PC-3 (cell line): ENCODE measurements around the gene UNC5B.

ENCODE experiments used
- EZH2 ChIP-seq: fragments of 300-600 bp; sonication (generic); IDR thresholded peaks from one replicate; pipeline ENCODE4 v1.6.1; 2017; ENCODE audit warnings: antibody characterized with exemption, mild to moderate bottlenecking, low read length; ENCODE audit not compliant: unreplicated experiment
- TF ChIP-seq, protein P1 (sequence below): fragments of 300-600 bp; sonication (generic); conservative IDR thresholded peaks from 2 replicates; pipeline ENCODE4 v1.5.1; 2017; ENCODE audit warnings: antibody characterized with exemption, low read depth, mild to moderate bottlenecking, low read length

DNA sequence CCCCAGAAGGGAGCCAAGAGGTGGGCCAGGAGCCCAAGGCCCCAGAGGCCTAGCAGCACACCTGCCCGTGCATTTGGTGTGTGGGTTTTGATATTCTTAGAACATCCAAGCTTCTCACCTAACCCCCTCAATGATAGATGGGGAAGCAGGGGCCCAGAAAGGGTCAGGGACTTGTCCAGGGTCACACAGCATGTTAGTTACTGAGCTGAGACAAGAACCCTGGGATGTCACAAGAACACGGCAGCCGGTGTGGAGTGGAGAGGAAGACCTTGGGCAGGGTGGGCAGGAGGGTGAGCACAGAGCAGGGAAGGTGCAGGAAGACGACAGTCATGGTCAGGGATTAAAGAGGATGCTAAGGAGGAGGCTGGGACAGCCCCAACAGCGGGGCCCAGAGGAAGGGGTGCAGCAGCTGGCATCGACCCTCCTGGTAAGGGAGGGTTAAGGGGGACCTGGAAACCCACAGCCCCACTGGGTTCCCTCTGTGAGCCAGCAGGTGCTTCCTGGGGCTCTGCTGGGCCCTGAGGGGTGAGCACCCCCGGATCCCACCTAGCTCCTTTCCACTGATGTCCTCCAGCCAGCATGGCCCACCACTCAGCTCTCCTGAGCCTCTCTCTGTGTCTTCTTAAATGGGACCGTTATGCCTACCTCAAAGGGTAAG lies 44.4 kb downstream of the UNC5B start:
- TF ChIP-seq, protein P1, sequence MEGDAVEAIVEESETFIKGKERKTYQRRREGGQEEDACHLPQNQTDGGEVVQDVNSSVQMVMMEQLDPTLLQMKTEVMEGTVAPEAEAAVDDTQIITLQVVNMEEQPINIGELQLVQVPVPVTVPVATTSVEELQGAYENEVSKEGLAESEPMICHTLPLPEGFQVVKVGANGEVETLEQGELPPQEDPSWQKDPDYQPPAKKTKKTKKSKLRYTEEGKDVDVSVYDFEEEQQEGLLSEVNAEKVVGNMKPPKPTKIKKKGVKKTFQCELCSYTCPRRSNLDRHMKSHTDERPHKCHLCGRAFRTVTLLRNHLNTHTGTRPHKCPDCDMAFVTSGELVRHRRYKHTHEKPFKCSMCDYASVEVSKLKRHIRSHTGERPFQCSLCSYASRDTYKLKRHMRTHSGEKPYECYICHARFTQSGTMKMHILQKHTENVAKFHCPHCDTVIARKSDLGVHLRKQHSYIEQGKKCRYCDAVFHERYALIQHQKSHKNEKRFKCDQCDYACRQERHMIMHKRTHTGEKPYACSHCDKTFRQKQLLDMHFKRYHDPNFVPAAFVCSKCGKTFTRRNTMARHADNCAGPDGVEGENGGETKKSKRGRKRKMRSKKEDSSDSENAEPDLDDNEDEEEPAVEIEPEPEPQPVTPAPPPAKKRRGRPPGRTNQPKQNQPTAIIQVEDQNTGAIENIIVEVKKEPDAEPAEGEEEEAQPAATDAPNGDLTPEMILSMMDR = no peak
- no peak for TF ChIP-seq EZH2
